K562 (cell line): ENCODE results near the gene C19orf67. TPM values are rescaled to one million over a fixed set of nuclear protein-coding genes. Genes with fewer than 3 reads are reported as not detected.

Experiments used
- ATAC-seq: fragments of 200-7000 bp; cut with Tn5 transposase; 3 replicates; pipeline ENCODE4 v1.9.1; 2020; ENCODE audit warnings: moderate library complexity
- BruUV-seq: library from RNA; stranded (reverse); fragments of 400-500 nt; replicated peaks from 2 replicates; lab custom pipeline; 2021; lab: Mats Ljungman, UMichigan
- CTCF ChIA-PET: fragments of 300-600 bp; formaldehyde crosslinking; extraction: SDS; loops from one replicate; lab custom pipeline; 2021; ENCODE audit warnings: low intra/inter-chr PET ratio; lab: Yijun Ruan, JAX
- POLR2A ChIA-PET: fragments of 300-600, 350-650 bp; sonication (Branson Sonifier 250); formaldehyde crosslinking; extraction: SDS; loops from one replicate; lab custom pipeline; 2021; ENCODE audit warnings: antibody characterized with exemption, inconsistent platforms; lab: Yijun Ruan, JAX
- DNase-seq, 4 experiments: peaks; one replicate each; pipeline versions ENCODE4 v3.0.0 to v3.0.0-alpha.2; 2011 to 2018; ENCODE audit warnings: low spot score in 3 of 4, mixed read lengths in 3 of 4; ENCODE audit errors: extremely low read depth in 1 of 4
- FAIRE-seq: peaks from 2 replicates; lab custom pipeline; 2011; peaks lifted over from hg19 to GRCh38; lab: Jason Lieb, UNC
- H2AFZ ChIP-seq: 2 replicates; pipeline ENCODE4 v1.6.0; 2011; ENCODE audit warnings: low read depth, low read length, control low read depth, inconsistent platforms
- H3K27ac ChIP-seq: fragments of 200-600 bp; 3 replicates; pipeline ENCODE4 v1.8.0; 2011; ENCODE audit warnings: low read depth, mild to moderate bottlenecking, control low read depth, inconsistent platforms, low read length, moderate library complexity, mixed read lengths; ENCODE audit errors: extremely low read depth
- H3K27me3 ChIP-seq, 2 experiments: fragments of 300-600 bp in 1 of 2; 2 replicates in 1 of 2; 3 replicates in 1 of 2; pipeline versions ENCODE4 v1.6.0 to v1.8.0; 2011; ENCODE audit warnings: inconsistent platforms in 2 of 2, low read length in 2 of 2, mild to moderate bottlenecking in 1 of 2, mixed read lengths in 1 of 2, moderate library complexity in 1 of 2; ENCODE audit not compliant: control insufficient read depth in 2 of 2, insufficient read depth in 2 of 2
- H3K36me3 ChIP-seq: fragments of 300-600 bp; 3 replicates; pipeline ENCODE4 v1.8.0; 2011; ENCODE audit warnings: mild to moderate bottlenecking, low read length, inconsistent platforms; ENCODE audit not compliant: control insufficient read depth, insufficient read depth
- H3K4me1 ChIP-seq, 2 experiments: fragments of 200-600 bp in 1 of 2; replicated peaks in 1 of 2; 2 replicates in 1 of 2; 3 replicates in 1 of 2; pipeline versions ENCODE4 v1.5.1 to v1.8.0; 2011; ENCODE audit warnings: inconsistent platforms in 2 of 2, low read length in 2 of 2, mild to moderate bottlenecking in 1 of 2, mixed read lengths in 1 of 2, moderate library complexity in 1 of 2; ENCODE audit not compliant: control insufficient read depth in 2 of 2, insufficient read depth in 2 of 2
- H3K4me2 ChIP-seq: 2 replicates; pipeline ENCODE4 v1.6.1; 2011; ENCODE audit warnings: low read length, control low read depth, inconsistent platforms, mixed read lengths; ENCODE audit not compliant: insufficient read depth
- H3K4me3 ChIP-seq: fragments of 200-600 bp; sonication (generic), shearing (Covaris generic); 2 replicates; pipeline ENCODE4 v1.5.1; 2016; ENCODE audit warnings: control low read depth, inconsistent platforms
- H3K79me2 ChIP-seq: fragments of 200-600 bp; 3 replicates; pipeline ENCODE4 v1.8.0; 2011; ENCODE audit warnings: low read length, inconsistent platforms; ENCODE audit not compliant: control insufficient read depth, insufficient read depth
- H3K9ac ChIP-seq, 2 experiments: 2 replicates each; pipeline versions ENCODE4 v1.6.0 to v1.6.1; 2011; ENCODE audit warnings: low read depth in 2 of 2, low read length in 2 of 2, control low read depth in 1 of 2, inconsistent platforms in 1 of 2, mild to moderate bottlenecking in 1 of 2, mixed read lengths in 1 of 2; ENCODE audit not compliant: insufficient read depth in 1 of 2
- H3K9me1 ChIP-seq: one replicate; pipeline ENCODE4 v1.6.0; 2011; ENCODE audit warnings: inconsistent platforms, mild to moderate bottlenecking, low read length, moderate library complexity; ENCODE audit not compliant: control insufficient read depth, insufficient read depth
- H3K9me3 ChIP-seq: replicated peaks from 2 replicates; pipeline ENCODE4 v1.5.1; 2011; ENCODE audit warnings: low read depth, low read length, inconsistent platforms; ENCODE audit not compliant: control insufficient read depth, insufficient read depth
- H4K20me1 ChIP-seq: replicated peaks from 2 replicates; pipeline ENCODE4 v1.6.1; 2011; ENCODE audit warnings: low read length, inconsistent platforms, mixed read lengths; ENCODE audit not compliant: control insufficient read depth, insufficient read depth
- ARHGAP35 ChIP-seq: fragments of 450-650 bp; IDR thresholded peaks from 2 replicates; pipeline ENCODE4 v1.6.1; 2018; ENCODE audit not compliant: partially characterized antibody
- KAT8 ChIP-seq: fragments of 450-650 bp; IDR thresholded peaks from 2 replicates; pipeline ENCODE4 v1.6.1; 2016; ENCODE audit warnings: low read depth, mild to moderate bottlenecking
- RBM25 ChIP-seq: fragments of 200-400 bp; formaldehyde crosslinking; IDR thresholded peaks from 2 replicates; pipeline ENCODE4 v1.6.1; 2018; ENCODE audit warnings: low read length, low read depth, moderate library complexity; ENCODE audit not compliant: severe bottlenecking
- ZNF121 ChIP-seq: sonication (generic); formaldehyde crosslinking; conservative IDR thresholded peaks from 2 replicates; pipeline ENCODE4 v1.8.0; 2022; ENCODE audit warnings: missing genetic modification reagents
- ZNF644 ChIP-seq: fragments of 200-800 bp; sonication (Bioruptor generic); IDR thresholded peaks from 2 replicates; pipeline ENCODE4 v1.6.1; 2016; ENCODE audit warnings: low read depth, missing genetic modification characterization, missing compliant biosample characterization
- WGBS: fragments of 100-300 bp; shearing (Covaris generic); methylation state at CpG from one replicate; pipeline ENCODE4 v1.1.6; 2016; ENCODE audit warnings: low coverage, mixed read lengths; ENCODE audit not compliant: insufficient coverage; ENCODE audit errors: missing lambda C conversion rate; 5-methylcytosine and 5-hydroxymethylcytosine counted together
- in situ Hi-C: fragments of 300-500 bp; cut with MboI; formaldehyde crosslinking; loops from 4 replicates; pipeline ENCODE4 v1.15.0; 2018; ENCODE audit warnings: inconsistent platforms, mixed read lengths
- intact Hi-C: fragments of 100-400 bp; cut with micrococcal nuclease; formaldehyde crosslinking; loops from 2 replicates; pipeline ENCODE4 v1.14.2; 2022
- polyA plus RNA-seq, 8 experiments: library from polyadenylated mRNA; depleted of rRNA in 4 of 8; stranded (reverse) in 5 of 8; unstranded in 3 of 8; fragments of >200 nt; fragmentation: Nextera tagmentation in 2 of 8; fragmentation: Illumina TruSeq in 1 of 8; extraction: Ambion mirVana in 2 of 8; extraction: Trizol in 1 of 8; gene quantifications; 2 replicates each; pipeline versions ENCODE4 v1.2.1 to v1.2.3, GENCODE V29; 2011 to 2014; ENCODE audit warnings: inconsistent platforms in 1 of 8, missing spikeins in 1 of 8
- total RNA-seq, 7 experiments: library from RNA; depleted of rRNA in 6 of 7; stranded (reverse); fragments of >200 nt in 6 of 7; fragmentation: Illumina TruSeq in 2 of 7; extraction: Trizol in 2 of 7; gene quantifications; 2 replicates each; pipeline versions ENCODE4 v1.2.1 to v1.2.3, GENCODE V29; 2011 to 2021; ENCODE audit warnings: low replicate concordance in 1 of 7
- TF ChIP-seq, protein P1 (sequence below): IDR thresholded peaks from 2 replicates; pipeline ENCODE4 v1.6.1; 2014; ENCODE audit warnings: antibody characterized with exemption

The C19orf67 gene
- total and polyA plus RNA-seq, 9 of the 15 experiments (the other 6 are each of a cell fraction or from before 2014, with no cell fraction given), result 0.29 to 1.8 (median 0.51) TPM; not detected in 3

DNA sequence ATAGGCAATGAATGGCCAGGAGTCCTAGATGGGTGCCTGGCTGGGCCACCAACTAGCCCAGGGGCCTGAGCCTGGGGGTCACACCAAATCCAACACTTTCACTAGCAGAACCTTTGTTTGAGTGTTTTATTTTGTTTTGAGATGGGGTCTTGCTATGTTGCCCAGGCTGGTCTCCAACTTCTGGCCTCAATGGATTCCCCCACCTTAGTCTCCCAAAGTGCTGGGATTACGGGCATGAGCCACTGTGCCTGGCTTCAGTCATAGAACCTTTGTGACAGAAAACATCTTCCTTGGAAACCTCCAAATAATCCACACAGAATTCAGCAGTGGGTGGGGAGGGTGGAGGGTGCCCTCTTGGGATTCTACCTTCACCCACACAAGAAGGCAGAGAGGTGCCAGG, 25.9 kb upstream of the C19orf67 start:
- TF ChIP-seq KAT8 (no peak), ZNF121 (CRISPR knock-in tag) (peak; percentile 38), ARHGAP35 (no peak), ZNF644 (no peak), RBM25 (peak; percentile 27)
- TF ChIP-seq, protein P1, sequence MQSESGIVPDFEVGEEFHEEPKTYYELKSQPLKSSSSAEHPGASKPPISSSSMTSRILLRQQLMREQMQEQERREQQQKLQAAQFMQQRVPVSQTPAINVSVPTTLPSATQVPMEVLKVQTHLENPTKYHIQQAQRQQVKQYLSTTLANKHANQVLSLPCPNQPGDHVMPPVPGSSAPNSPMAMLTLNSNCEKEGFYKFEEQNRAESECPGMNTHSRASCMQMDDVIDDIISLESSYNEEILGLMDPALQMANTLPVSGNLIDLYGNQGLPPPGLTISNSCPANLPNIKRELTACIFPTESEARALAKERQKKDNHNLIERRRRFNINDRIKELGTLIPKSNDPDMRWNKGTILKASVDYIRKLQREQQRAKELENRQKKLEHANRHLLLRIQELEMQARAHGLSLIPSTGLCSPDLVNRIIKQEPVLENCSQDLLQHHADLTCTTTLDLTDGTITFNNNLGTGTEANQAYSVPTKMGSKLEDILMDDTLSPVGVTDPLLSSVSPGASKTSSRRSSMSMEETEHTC, result no peak
- intact Hi-C loops, result no loop called here
- no peak for DNase-seq
- ChIA-PET POLR2A (no interaction called here), CTCF (no interaction called here)
- 88% methylated on average over 1 of the region's 1 CpG for WGBS
- H3K79me2 ChIP-seq, result peaks cover 16% of the 10 kb centered on the region
- no peak for ATAC-seq
- no peak overlapping the region for H2AFZ ChIP-seq
- 0 out of 4 replicates have a peak overlapping the region, but pooled peaks of 1 of the 2 experiments have one; percentile 56 for H3K9ac ChIP-seq
- no peaks in the 10 kb centered on the region for H3K27me3 ChIP-seq
- in situ Hi-C loops, result no loop called here
- no peak for FAIRE-seq
- no TSS peak for BruUV-seq
- H3K27ac ChIP-seq, result no peak overlapping the region
- H3K4me3 ChIP-seq, result no peak overlapping the region
- no peaks in the 10 kb centered on the region for H4K20me1 ChIP-seq
- peaks cover 4% of the 10 kb centered on the region for H3K9me1 ChIP-seq
- no peaks in the 10 kb centered on the region; the same call in 2 of the 3 replicates for H3K36me3 ChIP-seq
- H3K4me2 ChIP-seq, result no peak overlapping the region
- H3K9me3 ChIP-seq, result no peaks in the 10 kb centered on the region
- peaks cover 30 to 42% of the 10 kb centered on the region in 2 experiments; a peak in 4 of 5 replicates for H3K4me1 ChIP-seq
